Mesendoderm (in vitro differentiated cells): ENCODE measurements around the gene CD96.

ENCODE experiments used
- DNase-seq: peaks from one replicate; pipeline ENCODE4 v3.0.0; 2013
- H2AK5ac ChIP-seq: 2 replicates; pipeline ENCODE4 v1.6.1; 2013; ENCODE audit warnings: low read length, inconsistent platforms
- H2BK120ac ChIP-seq: 2 replicates; pipeline ENCODE4 v1.6.1; 2013; ENCODE audit warnings: low read depth, mild to moderate bottlenecking, low read length, moderate library complexity, mixed read lengths
- H2BK15ac ChIP-seq: replicated peaks from 2 replicates; pipeline ENCODE4 v1.6.1; 2013; ENCODE audit warnings: low read depth, mild to moderate bottlenecking, moderate library complexity
- H2BK5ac ChIP-seq: 2 replicates; pipeline ENCODE4 v1.6.1; 2013; ENCODE audit warnings: low read length, inconsistent platforms
- H3K18ac ChIP-seq: 2 replicates; pipeline ENCODE4 v1.6.1; 2013; ENCODE audit warnings: mild to moderate bottlenecking, low read length, mixed read lengths
- H3K23ac ChIP-seq: one replicate; pipeline ENCODE4 v1.6.1; 2013; ENCODE audit warnings: low read length
- H3K27ac ChIP-seq: 2 replicates; pipeline ENCODE4 v1.5.1; 2013; ENCODE audit warnings: low read depth, mild to moderate bottlenecking, inconsistent platforms, low read length, moderate library complexity
- H3K27me3 ChIP-seq: 2 replicates; pipeline ENCODE4 v1.6.1; 2013; ENCODE audit warnings: low read length, control low read depth, mild to moderate bottlenecking, inconsistent platforms; ENCODE audit not compliant: insufficient read depth, poor library complexity
- H3K36me3 ChIP-seq: 2 replicates; pipeline ENCODE4 v1.6.1; 2013; ENCODE audit warnings: low read length, inconsistent platforms; ENCODE audit not compliant: control insufficient read depth, insufficient read depth
- H3K4ac ChIP-seq: one replicate; pipeline ENCODE4 v1.6.1; 2013; ENCODE audit warnings: low read depth, mild to moderate bottlenecking, low read length, moderate library complexity
- H3K4me1 ChIP-seq: 2 replicates; pipeline ENCODE4 v1.6.1; 2013; ENCODE audit warnings: low read depth, low read length, inconsistent platforms; ENCODE audit not compliant: control insufficient read depth
- H3K4me2 ChIP-seq: 2 replicates; pipeline ENCODE4 v1.6.1; 2013; ENCODE audit warnings: low read length
- H3K4me3 ChIP-seq: 2 replicates; pipeline ENCODE4 v1.5.1; 2013; ENCODE audit warnings: mild to moderate bottlenecking, low read length
- H3K56ac ChIP-seq: one replicate; pipeline ENCODE4 v1.6.1; 2013; ENCODE audit warnings: low read length
- H3K79me1 ChIP-seq: 2 replicates; pipeline ENCODE4 v1.6.1; 2013; ENCODE audit warnings: low read length, inconsistent platforms
- H3K79me2 ChIP-seq: 2 replicates; pipeline ENCODE4 v1.6.1; 2013; ENCODE audit warnings: mild to moderate bottlenecking, low read length; ENCODE audit not compliant: control insufficient read depth, insufficient read depth
- H3K9ac ChIP-seq: 2 replicates; pipeline ENCODE4 v1.6.1; 2013; ENCODE audit warnings: low read length, inconsistent platforms
- H4K5ac ChIP-seq: one replicate; pipeline ENCODE4 v1.6.1; 2013; ENCODE audit warnings: low read length
- H4K8ac ChIP-seq: one replicate; pipeline ENCODE4 v1.6.1; 2013; ENCODE audit warnings: low read depth, mild to moderate bottlenecking, control low read depth, low read length, moderate library complexity
- WGBS: extraction: QIAGEN DNeasy Blood & Tissue Kit; methylation state at CpG from one replicate; pipeline ENCODE4 v1.1.7; 2013; ENCODE audit warnings: low lambda C conversion rate, missing lambda C conversion rate; ENCODE audit not compliant: insufficient coverage; ENCODE audit errors: extremely low coverage; 5-methylcytosine and 5-hydroxymethylcytosine counted together

The CD96 gene

DNA sequence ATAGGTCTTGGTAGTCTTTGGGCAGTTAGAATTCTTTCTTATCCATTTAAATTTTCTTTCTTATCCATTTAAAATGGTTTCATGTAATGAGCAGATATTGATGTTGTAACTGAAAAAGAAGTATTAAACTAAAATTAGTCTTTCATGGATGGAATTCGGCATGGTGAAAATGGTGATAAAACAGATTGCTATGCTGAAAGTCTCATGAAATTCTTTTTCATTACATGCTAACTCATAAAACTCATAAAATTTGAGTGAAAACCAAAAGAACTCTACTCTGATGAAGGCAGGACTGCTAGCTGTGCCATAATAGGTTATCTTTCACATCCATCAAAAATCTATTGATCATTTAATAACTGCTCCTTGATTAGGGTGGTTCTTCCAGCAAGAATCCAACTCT lies 3.9 kb upstream of the CD96 start:
- H3K27ac ChIP-seq: no peak overlapping the region
- H3K56ac ChIP-seq: no peak overlapping the region
- H3K18ac ChIP-seq: no peak overlapping the region
- no peak overlapping the region for H4K8ac ChIP-seq
- H3K23ac ChIP-seq: no peak overlapping the region
- H3K4me3 ChIP-seq: no peak overlapping the region
- no peak overlapping the region for H4K5ac ChIP-seq
- H3K27me3 ChIP-seq: no peaks in the 10 kb centered on the region
- no peak overlapping the region for H3K4me2 ChIP-seq
- H3K79me2 ChIP-seq: no peaks in the 10 kb centered on the region
- no peak overlapping the region for H3K9ac ChIP-seq
- no peak overlapping the region for H2BK15ac ChIP-seq
- H3K36me3 ChIP-seq: no peaks in the 10 kb centered on the region
- H2BK5ac ChIP-seq: no peak overlapping the region
- H2BK120ac ChIP-seq: no peak overlapping the region
- H3K4ac ChIP-seq: no peak overlapping the region
- no peak for DNase-seq
- H2AK5ac ChIP-seq: no peak overlapping the region
- no peaks in the 10 kb centered on the region for H3K79me1 ChIP-seq
- H3K4me1 ChIP-seq: no peaks in the 10 kb centered on the region
- no CpG with 5 or more reads among the region's 1 CpG for WGBS

DNA sequence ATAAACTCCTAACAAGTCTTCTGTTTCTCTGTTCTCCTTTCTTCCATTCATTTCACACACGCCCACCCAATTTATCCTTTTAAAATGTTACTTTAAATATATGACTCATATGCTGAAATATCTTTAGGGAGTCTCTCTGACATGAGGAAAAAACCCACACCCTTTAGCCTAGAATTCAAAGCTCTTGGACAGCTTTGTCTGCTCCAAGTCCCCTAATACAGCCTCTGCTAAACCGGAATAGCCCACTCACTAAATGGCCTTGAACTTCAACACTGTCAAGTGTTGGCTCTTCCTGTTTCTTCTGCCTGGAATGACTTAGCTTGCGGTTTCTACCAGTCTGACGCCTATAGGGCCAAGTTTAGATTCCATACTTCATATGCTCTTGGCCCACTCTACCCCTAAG lies 3.3 kb upstream of the CD96 start:
- no peak overlapping the region for H2BK120ac ChIP-seq
- H3K4ac ChIP-seq: peak overlapping the region; percentile 9
- no peak overlapping the region for H3K4me3 ChIP-seq
- H4K5ac ChIP-seq: no peak overlapping the region
- no peak overlapping the region for H2AK5ac ChIP-seq
- H3K36me3 ChIP-seq: no peaks in the 10 kb centered on the region
- H3K27me3 ChIP-seq: no peaks in the 10 kb centered on the region
- H4K8ac ChIP-seq: no peak overlapping the region
- DNase-seq: no peak
- H3K27ac ChIP-seq: no peak overlapping the region
- H3K4me1 ChIP-seq: no peaks in the 10 kb centered on the region
- H3K18ac ChIP-seq: no peak overlapping the region
- H3K9ac ChIP-seq: no peak overlapping the region
- WGBS: no CpG with 5 or more reads among the region's 4 CpGs
- H3K4me2 ChIP-seq: no peak overlapping the region
- H2BK15ac ChIP-seq: no peak overlapping the region
- peak overlapping the region; percentile 17 for H3K56ac ChIP-seq
- H3K79me1 ChIP-seq: no peaks in the 10 kb centered on the region
- H3K23ac ChIP-seq: no peak overlapping the region
- H2BK5ac ChIP-seq: no peak overlapping the region
- no peaks in the 10 kb centered on the region for H3K79me2 ChIP-seq

DNA sequence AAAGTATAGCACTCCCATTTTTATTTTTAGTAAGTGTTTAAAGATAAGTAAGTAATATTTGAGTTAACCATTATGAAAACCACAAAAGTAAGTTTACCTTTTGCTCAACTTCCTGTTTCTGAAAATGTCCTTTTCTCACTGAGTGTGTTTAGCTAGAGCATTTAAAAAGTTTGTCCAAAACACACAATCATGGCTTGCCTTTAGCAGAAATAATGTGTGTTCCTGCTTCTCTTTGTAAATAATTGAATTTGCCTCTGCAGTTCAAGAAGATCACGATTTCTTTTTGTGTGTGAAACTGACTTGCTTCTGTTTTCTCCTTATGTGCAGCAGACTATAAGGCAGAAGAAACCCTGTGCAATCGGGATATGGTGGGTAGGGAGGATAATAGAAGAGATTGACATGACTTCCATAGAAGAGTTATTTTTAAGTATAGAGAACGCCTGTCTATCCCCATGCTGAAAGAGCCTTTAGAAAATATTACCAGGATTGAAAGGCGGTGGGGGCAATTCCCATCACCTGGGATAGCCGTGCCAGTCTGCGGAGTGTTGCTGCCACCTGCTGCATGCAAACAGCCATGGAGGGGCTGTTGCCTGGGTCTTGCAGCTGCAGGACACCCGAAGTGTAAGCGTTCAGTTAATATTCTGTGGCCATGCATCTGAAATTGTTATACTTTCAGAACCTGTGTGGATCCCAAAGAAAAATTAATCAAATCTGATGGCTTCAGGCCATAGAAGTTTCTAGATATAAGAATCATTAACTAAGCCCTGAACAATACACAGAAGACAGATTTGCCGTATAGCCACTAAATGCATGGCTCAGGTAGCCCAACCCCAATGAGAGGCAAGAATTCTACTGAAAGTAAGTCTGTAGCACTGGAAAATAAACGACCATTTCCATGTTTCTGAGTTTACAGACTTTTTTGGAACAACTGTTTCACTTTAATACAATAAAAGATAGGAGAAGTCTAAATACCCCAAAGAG lies 2.4 kb upstream of the CD96 start:
- H3K79me2 ChIP-seq: no peaks in the 10 kb centered on the region
- H2BK5ac ChIP-seq: no peak overlapping the region
- no peak overlapping the region for H4K5ac ChIP-seq
- H3K4me3 ChIP-seq: no peak overlapping the region
- no CpG with 5 or more reads among the region's 10 CpGs for WGBS
- H3K27ac ChIP-seq: no peak overlapping the region
- no peak overlapping the region for H3K23ac ChIP-seq
- H3K18ac ChIP-seq: no peak overlapping the region
- H3K9ac ChIP-seq: no peak overlapping the region
- H2BK15ac ChIP-seq: no peak overlapping the region
- H2AK5ac ChIP-seq: no peak overlapping the region
- no peak overlapping the region for H3K56ac ChIP-seq
- H3K79me1 ChIP-seq: no peaks in the 10 kb centered on the region
- no peaks in the 10 kb centered on the region for H3K36me3 ChIP-seq
- H3K4me2 ChIP-seq: no peak overlapping the region
- no peak overlapping the region for H3K4ac ChIP-seq
- no peaks in the 10 kb centered on the region for H3K27me3 ChIP-seq
- H4K8ac ChIP-seq: peak overlapping the region; percentile 81
- no peaks in the 10 kb centered on the region for H3K4me1 ChIP-seq
- H2BK120ac ChIP-seq: no peak overlapping the region
- DNase-seq: peak; percentile 67

DNA sequence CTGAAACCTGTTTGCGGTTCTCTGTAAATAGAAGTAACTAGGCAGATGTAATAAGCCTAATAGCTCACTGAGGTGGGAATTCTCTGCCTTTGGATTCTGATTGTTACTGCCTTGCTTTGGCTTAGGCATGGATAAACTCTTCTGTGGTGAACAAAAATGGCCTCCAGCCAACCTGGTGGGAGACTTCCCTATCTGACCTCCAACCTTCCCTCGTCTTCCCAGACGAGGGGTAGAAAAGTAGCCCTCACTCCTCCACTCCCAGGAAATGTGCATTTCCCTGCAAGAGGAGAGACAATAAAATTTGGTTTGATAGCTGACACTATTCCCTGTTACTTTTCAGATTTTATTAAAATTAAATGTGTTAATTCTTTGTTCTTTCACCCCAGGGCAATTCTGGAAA lies 606 bp upstream of the CD96 start:
- Histone ChIP-seq H3K23ac (no peak overlapping the region), H3K79me2 (no peaks in the 10 kb centered on the region), H3K56ac (no peak overlapping the region), H3K4me1 (no peaks in the 10 kb centered on the region), H2BK15ac (no peak overlapping the region), H3K18ac (no peak overlapping the region), H3K27ac (no peak overlapping the region), H3K4me3 (no peak overlapping the region), H2BK120ac (no peak overlapping the region), H2BK5ac (no peak overlapping the region), H4K5ac (no peak overlapping the region), H3K4ac (no peak overlapping the region), H3K27me3 (no peaks in the 10 kb centered on the region), H2AK5ac (no peak overlapping the region), H3K36me3 (no peaks in the 10 kb centered on the region), H3K9ac (no peak overlapping the region), H4K8ac (no peak overlapping the region), H3K79me1 (no peaks in the 10 kb centered on the region), H3K4me2 (no peak overlapping the region)
- no peak for DNase-seq
- WGBS: no CpG with 5 or more reads among the region's 3 CpGs

DNA sequence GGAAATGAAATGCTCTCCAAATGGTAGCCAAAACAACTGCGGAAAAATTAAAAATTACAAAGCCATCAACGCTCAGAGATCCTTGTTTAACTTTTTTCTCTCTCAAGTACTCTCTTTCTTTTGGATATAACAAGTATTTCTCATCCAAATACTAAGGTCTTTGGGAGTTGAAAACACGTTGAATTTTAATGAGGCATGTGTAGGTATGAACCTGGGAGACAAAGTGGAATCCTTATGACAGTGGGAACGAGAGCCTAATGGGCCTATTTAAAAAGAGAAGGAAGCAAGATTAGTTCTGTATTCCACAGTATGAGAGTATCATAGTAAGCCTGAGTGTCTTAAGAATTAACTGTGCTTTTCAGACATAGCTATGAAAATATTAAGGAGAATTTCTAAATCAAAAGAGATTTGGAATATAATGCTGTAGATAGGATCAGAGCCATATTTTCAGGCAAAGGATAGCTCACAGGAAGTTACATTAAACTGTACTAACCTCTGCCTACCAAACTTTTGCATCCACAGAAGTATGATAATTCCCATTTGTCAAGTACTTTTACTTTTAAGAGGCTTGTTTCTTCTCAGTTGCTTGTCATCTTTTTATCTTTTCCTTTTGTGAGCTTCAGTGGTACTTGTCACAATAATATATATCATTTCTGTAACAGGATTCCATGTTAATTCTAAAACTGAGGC lies 759 bp downstream of the CD96 start:
- Histone ChIP-seq H3K27me3 (no peaks in the 10 kb centered on the region), H2BK120ac (no peak overlapping the region), H3K4me1 (no peaks in the 10 kb centered on the region), H3K56ac (no peak overlapping the region), H2AK5ac (no peak overlapping the region), H2BK5ac (no peak overlapping the region), H3K79me2 (no peaks in the 10 kb centered on the region), H3K79me1 (no peaks in the 10 kb centered on the region), H3K23ac (no peak overlapping the region), H3K4ac (no peak overlapping the region), H3K36me3 (no peaks in the 10 kb centered on the region), H3K4me2 (no peak overlapping the region), H3K9ac (no peak overlapping the region), H2BK15ac (no peak overlapping the region), H4K8ac (no peak overlapping the region), H4K5ac (no peak overlapping the region), H3K27ac (no peak overlapping the region), H3K18ac (no peak overlapping the region), H3K4me3 (no peak overlapping the region)
- DNase-seq: no peak
- WGBS: no CpG with 5 or more reads among the region's 4 CpGs
